ENCODE measurements around the gene CYP4B1.

DNA sequence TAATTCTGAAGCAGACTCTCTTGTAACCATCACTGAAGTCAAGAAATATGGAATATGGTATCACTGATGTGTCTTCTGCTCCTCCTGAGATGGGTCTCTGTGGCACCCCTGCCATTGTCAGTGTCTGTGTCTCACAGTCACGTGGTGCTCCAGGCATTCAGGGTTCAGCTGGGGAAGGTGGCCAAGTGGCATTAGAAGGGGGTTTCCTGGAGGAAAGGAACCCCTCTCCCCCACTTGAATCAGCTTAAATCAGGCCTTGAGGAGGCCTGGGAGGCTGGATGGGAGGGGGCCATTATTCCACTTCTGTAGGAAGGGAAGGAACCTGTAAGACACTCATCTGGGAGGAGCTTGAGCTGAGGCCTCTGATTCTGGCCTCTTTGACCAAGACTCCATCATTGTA is 20.5 kb downstream of the CYP4B1 start:
- TF ChIP-seq, protein P1, sequence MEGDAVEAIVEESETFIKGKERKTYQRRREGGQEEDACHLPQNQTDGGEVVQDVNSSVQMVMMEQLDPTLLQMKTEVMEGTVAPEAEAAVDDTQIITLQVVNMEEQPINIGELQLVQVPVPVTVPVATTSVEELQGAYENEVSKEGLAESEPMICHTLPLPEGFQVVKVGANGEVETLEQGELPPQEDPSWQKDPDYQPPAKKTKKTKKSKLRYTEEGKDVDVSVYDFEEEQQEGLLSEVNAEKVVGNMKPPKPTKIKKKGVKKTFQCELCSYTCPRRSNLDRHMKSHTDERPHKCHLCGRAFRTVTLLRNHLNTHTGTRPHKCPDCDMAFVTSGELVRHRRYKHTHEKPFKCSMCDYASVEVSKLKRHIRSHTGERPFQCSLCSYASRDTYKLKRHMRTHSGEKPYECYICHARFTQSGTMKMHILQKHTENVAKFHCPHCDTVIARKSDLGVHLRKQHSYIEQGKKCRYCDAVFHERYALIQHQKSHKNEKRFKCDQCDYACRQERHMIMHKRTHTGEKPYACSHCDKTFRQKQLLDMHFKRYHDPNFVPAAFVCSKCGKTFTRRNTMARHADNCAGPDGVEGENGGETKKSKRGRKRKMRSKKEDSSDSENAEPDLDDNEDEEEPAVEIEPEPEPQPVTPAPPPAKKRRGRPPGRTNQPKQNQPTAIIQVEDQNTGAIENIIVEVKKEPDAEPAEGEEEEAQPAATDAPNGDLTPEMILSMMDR (IDR thresholded peaks at IDR 0.05), result no peak
- no peak for TF ChIP-seq EZH2 (IDR thresholded peaks at IDR 0.05; ENCODE audit: borderline replicate concordance, insufficient read depth, low read depth, low read length, poor library complexity, severe bottlenecking)
